SK-N-SH (cell line): Measurements from ENCODE around the gene SERPINE2. TPM values are rescaled to one million over a fixed set of nuclear protein-coding genes. Genes with fewer than 3 reads are reported as not detected.
A peak's percentile ranks its signal among the peaks of the same experiment; 100 is the strongest.

ENCODE experiments used
- CTCF ChIA-PET: fragments of 300-600, 350-600 bp; formaldehyde crosslinking; extraction: SDS; loops from one replicate; lab custom pipeline; 2021; lab: Yijun Ruan, JAX
- POLR2A ChIA-PET: fragments of 350-600 bp; sonication (Branson Sonifier 250); formaldehyde crosslinking; extraction: SDS; loops from one replicate; lab custom pipeline; 2020; ENCODE audit warnings: antibody characterized with exemption, inconsistent platforms; lab: Yijun Ruan, JAX
- DNase-seq: peaks from one replicate; pipeline ENCODE4 v3.0.0; 2012
- H2AFZ ChIP-seq: fragments of 200-600 bp; sonication (generic); 2 replicates; pipeline ENCODE4 v1.8.1; 2016; ENCODE audit warnings: antibody characterized with exemption, mild to moderate bottlenecking, low read depth
- H3F3A ChIP-seq: fragments of 200-600 bp; sonication (generic); replicated peaks from 2 replicates; pipeline ENCODE3; 2016; ENCODE audit warnings: antibody characterized with exemption, mild to moderate bottlenecking; ENCODE audit not compliant: insufficient read depth
- H3K27ac ChIP-seq, 2 experiments: fragments of 200-500 bp in 1 of 2; fragments of 200-600 bp in 1 of 2; sonication (Bioruptor generic) in 1 of 2; sonication (generic), shearing (Covaris generic) in 1 of 2; 2 replicates each; pipeline versions ENCODE4 v1.5.1 to v1.6.1; 2014 to 2016; ENCODE audit warnings: low read depth in 2 of 2, inconsistent platforms in 1 of 2, low read length in 1 of 2, mild to moderate bottlenecking in 1 of 2, mixed read lengths in 1 of 2
- H3K27me3 ChIP-seq: fragments of 200-600 bp; sonication (generic), shearing (Covaris generic); 2 replicates; pipeline ENCODE4 v1.6.1; 2016; ENCODE audit warnings: mixed run types; ENCODE audit not compliant: insufficient read depth
- H3K36me3 ChIP-seq, 2 experiments: fragments of 200-500 bp in 1 of 2; fragments of 200-600 bp in 1 of 2; sonication (Bioruptor generic) in 1 of 2; sonication (generic) in 1 of 2; replicated peaks in 1 of 2; 2 replicates each; pipeline versions ENCODE3 to v1.5.1; 2014 to 2016; ENCODE audit warnings: low read length in 1 of 2, mild to moderate bottlenecking in 1 of 2; ENCODE audit not compliant: insufficient read depth in 2 of 2, control insufficient read depth in 1 of 2
- H3K4me1 ChIP-seq, 2 experiments: fragments of 200-500 bp in 1 of 2; fragments of 200-600 bp in 1 of 2; sonication (Bioruptor generic) in 1 of 2; sonication (generic), shearing (Covaris generic) in 1 of 2; 2 replicates each; pipeline versions ENCODE4 v1.5.1 to v1.6.1; 2014 to 2016; ENCODE audit warnings: low read depth in 1 of 2, low read length in 1 of 2, mixed run types in 1 of 2; ENCODE audit not compliant: insufficient read depth in 2 of 2, control insufficient read depth in 1 of 2
- H3K4me2 ChIP-seq: fragments of 200-600 bp; sonication (generic), shearing (Covaris generic); 2 replicates; pipeline ENCODE4 v1.6.1; 2017; ENCODE audit warnings: mixed run types
- H3K4me3 ChIP-seq, 2 experiments: fragments of 200-500 bp in 1 of 2; fragments of 200-600 bp in 1 of 2; sonication (Bioruptor generic) in 1 of 2; sonication (generic), shearing (Covaris generic) in 1 of 2; 2 replicates each; pipeline versions ENCODE4 v1.5.1 to v1.8.1; 2014 to 2016; ENCODE audit warnings: low read depth in 2 of 2, inconsistent platforms in 1 of 2, low read length in 1 of 2, mild to moderate bottlenecking in 1 of 2, mixed read lengths in 1 of 2, moderate library complexity in 1 of 2
- H3K79me2 ChIP-seq: fragments of 200-600 bp; sonication (generic); 2 replicates; pipeline ENCODE4 v1.8.1; 2017; ENCODE audit warnings: mild to moderate bottlenecking; ENCODE audit not compliant: insufficient read depth
- H3K9ac ChIP-seq: fragments of 200-600 bp; sonication (generic); 2 replicates; pipeline ENCODE4 v1.6.1; 2017; ENCODE audit warnings: mixed run types
- H3K9me2 ChIP-seq: fragments of 200-600 bp; sonication (generic); 2 replicates; pipeline ENCODE4 v1.6.1; 2017; ENCODE audit warnings: mixed run types
- H3K9me3 ChIP-seq: fragments of 200-600 bp; sonication (generic); 2 replicates; pipeline ENCODE4 v1.6.1; 2017; ENCODE audit warnings: mixed run types, mild to moderate bottlenecking, moderate library complexity
- H4K20me1 ChIP-seq: fragments of 200-600 bp; sonication (generic); 2 replicates; pipeline ENCODE4 v1.6.1; 2017; ENCODE audit warnings: mild to moderate bottlenecking, mixed run types; ENCODE audit not compliant: insufficient read depth
- CHD2 ChIP-seq: fragments of 150-350 bp; IDR thresholded peaks from 2 replicates; pipeline ENCODE4 v1.6.1; 2018; ENCODE audit warnings: low read length; ENCODE audit not compliant: partially characterized antibody
- FOXJ3 ChIP-seq: sonication (generic); formaldehyde crosslinking; IDR thresholded peaks from 2 replicates; pipeline ENCODE4 v1.5.1; 2020; ENCODE audit warnings: mild to moderate bottlenecking, missing genetic modification reagents
- GATA2 ChIP-seq: sonication (generic); formaldehyde crosslinking; IDR thresholded peaks from 2 replicates; pipeline ENCODE4 v1.5.0; 2020; ENCODE audit warnings: mild to moderate bottlenecking, missing genetic modification reagents
- NRF1 ChIP-seq: IDR thresholded peaks from 2 replicates; pipeline ENCODE4 v1.6.1; 2012; ENCODE audit warnings: low read depth, mild to moderate bottlenecking, low read length
- RXRA ChIP-seq: IDR thresholded peaks from 2 replicates; pipeline ENCODE4 v1.4.0; 2012; ENCODE audit warnings: low read depth, mild to moderate bottlenecking, borderline replicate concordance
- SIN3A ChIP-seq: IDR thresholded peaks from 2 replicates; pipeline ENCODE4 v1.6.1; 2012; ENCODE audit warnings: low read depth, mild to moderate bottlenecking, low read length, moderate library complexity, borderline replicate concordance
- SMC3 ChIP-seq: IDR thresholded peaks from 2 replicates; pipeline ENCODE4 v1.6.1; 2012; ENCODE audit warnings: low read depth, low read length, improper control_type of control experiment
- TAF1 ChIP-seq: IDR thresholded peaks from 2 replicates; pipeline ENCODE4 v1.6.1; 2012; ENCODE audit warnings: low read depth, mild to moderate bottlenecking, low read length, moderate library complexity, borderline replicate concordance
- TCF12 ChIP-seq: IDR thresholded peaks from 2 replicates; pipeline ENCODE4 v1.4.0; 2012
- TEAD4 ChIP-seq: IDR thresholded peaks from 2 replicates; pipeline ENCODE4 v1.4.0; 2012; ENCODE audit warnings: mild to moderate bottlenecking, borderline replicate concordance; ENCODE audit not compliant: insufficient read depth
- YY1 ChIP-seq: IDR thresholded peaks from 2 replicates; pipeline ENCODE4 v1.4.0; 2012; ENCODE audit warnings: low read depth, mild to moderate bottlenecking
- WGBS: methylation state at CpG from one replicate; pipeline ENCODE4 v1.1.6; 2017; ENCODE audit warnings: low lambda C conversion rate; 5-methylcytosine and 5-hydroxymethylcytosine counted together
- polyA plus RNA-seq, 3 experiments: library from polyadenylated mRNA; depleted of rRNA; stranded (reverse); fragments of >200 nt; gene quantifications; 2 replicates each; pipeline ENCODE4 v1.2.3, GENCODE V29; 2012
- TF ChIP-seq, protein P1 (sequence below): fragments of 150-350 bp; IDR thresholded peaks from 2 replicates; pipeline ENCODE4 v1.6.1; 2016; ENCODE audit warnings: mild to moderate bottlenecking, low read depth, low read length
- TF ChIP-seq, protein P2 (sequence below): IDR thresholded peaks from 2 replicates; pipeline ENCODE4; 2012
- TF ChIP-seq, protein P3 (sequence below): IDR thresholded peaks from 2 replicates; pipeline ENCODE4 v1.4.0; 2012; ENCODE audit warnings: low read depth, borderline replicate concordance

SERPINE2 gene
- polyA plus RNA-seq, 1 of the 3 experiments (the other 2 are of a cell fraction), result 249 TPM

DNA sequence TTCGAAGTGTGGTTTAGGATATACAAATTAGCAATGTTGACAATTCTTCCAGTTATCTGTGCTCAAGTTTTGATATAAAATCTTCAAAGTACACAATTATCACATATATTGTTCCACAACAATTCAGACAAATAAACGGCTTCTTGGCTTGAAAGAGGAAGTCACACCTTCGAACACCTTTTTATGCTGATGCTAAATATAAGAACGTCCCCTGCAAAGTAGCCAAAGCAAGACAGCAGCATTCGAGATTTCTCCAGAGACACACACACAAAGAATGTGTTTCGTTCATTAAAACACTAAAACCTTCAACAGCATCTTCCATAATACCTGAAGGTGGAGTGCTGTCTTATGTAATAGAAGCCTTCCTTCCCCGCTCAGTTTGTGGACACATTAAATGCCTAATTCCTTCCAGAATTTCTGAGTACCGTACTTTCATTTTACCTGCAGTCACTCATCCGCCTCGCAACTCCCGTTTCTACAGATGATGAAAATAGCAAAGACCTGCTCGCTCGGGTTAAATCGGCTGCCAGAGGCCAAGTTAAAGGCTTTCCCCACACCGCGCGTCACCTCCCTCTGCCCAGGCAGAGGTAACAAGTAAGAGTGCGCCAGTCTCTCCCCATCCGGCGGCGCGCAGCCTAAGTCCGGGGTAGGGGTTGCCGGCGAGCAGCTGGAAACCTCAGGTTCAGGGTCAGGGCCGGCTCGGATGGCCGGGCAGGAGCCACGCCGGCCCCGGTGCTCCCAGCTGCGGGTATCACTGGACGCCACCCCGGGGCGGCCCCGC, 847 bp downstream of the SERPINE2 start:
- 14% methylated on average over 17 of the region's 36 CpGs for WGBS
- ChIA-PET CTCF (interaction anchor here (1.4 to 1.9 kb wide), 6 partner anchors 13 to 246 kb away, joined by 5 to 8 read pairs (median 6); no protein-coding TSS in a partner anchor), POLR2A (no interaction called here)
- peaks cover 3% of the 10 kb centered on the region for H3F3A ChIP-seq
- peak overlapping the region; percentile 79 to 85 for H3K4me3 ChIP-seq
- H2AFZ ChIP-seq, result peak overlapping the region; percentile 32
- no peaks in the 10 kb centered on the region for H3K27me3 ChIP-seq
- TF ChIP-seq SIN3A, result peak; percentile 10; the same call in 1 of the 2 replicates
- TF ChIP-seq, protein P1, sequence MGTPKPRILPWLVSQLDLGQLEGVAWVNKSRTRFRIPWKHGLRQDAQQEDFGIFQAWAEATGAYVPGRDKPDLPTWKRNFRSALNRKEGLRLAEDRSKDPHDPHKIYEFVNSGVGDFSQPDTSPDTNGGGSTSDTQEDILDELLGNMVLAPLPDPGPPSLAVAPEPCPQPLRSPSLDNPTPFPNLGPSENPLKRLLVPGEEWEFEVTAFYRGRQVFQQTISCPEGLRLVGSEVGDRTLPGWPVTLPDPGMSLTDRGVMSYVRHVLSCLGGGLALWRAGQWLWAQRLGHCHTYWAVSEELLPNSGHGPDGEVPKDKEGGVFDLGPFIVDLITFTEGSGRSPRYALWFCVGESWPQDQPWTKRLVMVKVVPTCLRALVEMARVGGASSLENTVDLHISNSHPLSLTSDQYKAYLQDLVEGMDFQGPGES, result no peak
- peaks cover 0 to 29% of the 10 kb centered on the region in 2 experiments; a peak in 2 of 4 replicates for H3K4me1 ChIP-seq
- no peak for DNase-seq
- H4K20me1 ChIP-seq, result peaks cover 22% of the 10 kb centered on the region; the same call in 1 of the 2 replicates
- H3K79me2 ChIP-seq, result peaks cover 48% of the 10 kb centered on the region
- no peaks in the 10 kb centered on the region for H3K9me3 ChIP-seq
- no peaks in the 10 kb centered on the region for H3K9me2 ChIP-seq
- H3K36me3 ChIP-seq, result peaks cover 0 to 2% of the 10 kb centered on the region in 2 experiments
- peak overlapping the region; percentile 75 for H3K4me2 ChIP-seq
- peak overlapping the region; percentile 71 for H3K9ac ChIP-seq
- H3K27ac ChIP-seq, result peak overlapping the region in 1 of 2 experiments; percentile 67; a peak in 1 of 4 replicates

DNA sequence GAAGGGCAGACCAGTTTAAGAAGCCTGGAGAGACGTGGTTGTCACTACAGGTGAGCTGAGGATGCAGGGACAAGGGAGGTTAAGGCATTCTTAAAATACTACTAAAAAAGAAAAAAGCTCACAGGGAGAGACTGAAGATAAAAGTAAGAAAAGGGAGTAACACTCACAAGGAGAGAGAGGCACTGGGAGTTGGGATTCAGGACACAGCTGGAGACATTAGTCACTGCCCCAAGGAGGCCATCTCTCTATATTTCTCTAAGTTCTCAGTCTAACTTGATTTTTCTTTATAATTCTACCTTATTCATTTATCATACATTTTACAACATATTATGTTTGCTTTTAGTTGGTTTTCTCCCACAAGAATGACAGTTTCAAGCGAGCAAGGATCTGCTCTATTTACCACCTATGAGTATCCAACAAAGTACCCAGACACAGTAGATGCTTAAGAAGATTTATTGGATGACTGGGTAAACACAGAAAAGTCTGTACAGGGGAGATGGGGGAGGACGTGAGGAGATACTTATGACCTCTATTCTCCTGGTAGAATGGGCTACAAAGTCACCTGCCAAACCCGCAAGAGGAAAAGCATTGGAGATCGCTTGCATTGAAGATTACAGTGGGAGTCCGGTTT, 2.2 kb downstream of the SERPINE2 start:
- H3K4me3 ChIP-seq, result peak overlapping the region; percentile 79 to 85; a peak in 3 of 4 replicates
- no peak for DNase-seq
- peaks cover 3% of the 10 kb centered on the region for H3F3A ChIP-seq
- peaks cover 22% of the 10 kb centered on the region; the same call in 1 of the 2 replicates for H4K20me1 ChIP-seq
- peaks cover 53% of the 10 kb centered on the region for H3K79me2 ChIP-seq
- ChIA-PET CTCF (interaction anchor here (0.9 to 1.9 kb wide), 4 partner anchors 12 to 247 kb away, joined by 3 to 8 read pairs (median 4); no protein-coding TSS in a partner anchor), POLR2A (no interaction called here)
- H3K4me2 ChIP-seq, result peak overlapping the region; percentile 75
- 88% methylated on average over 6 of the region's 6 CpGs for WGBS
- no peak overlapping the region for H2AFZ ChIP-seq
- no peaks in the 10 kb centered on the region for H3K9me3 ChIP-seq
- peaks cover 0 to 27% of the 10 kb centered on the region in 2 experiments; a peak in 2 of 4 replicates for H3K4me1 ChIP-seq
- no peak for TF ChIP-seq GATA2 (CRISPR knock-in tag)
- no peak for TF ChIP-seq SMC3
- TF ChIP-seq, protein P2, sequence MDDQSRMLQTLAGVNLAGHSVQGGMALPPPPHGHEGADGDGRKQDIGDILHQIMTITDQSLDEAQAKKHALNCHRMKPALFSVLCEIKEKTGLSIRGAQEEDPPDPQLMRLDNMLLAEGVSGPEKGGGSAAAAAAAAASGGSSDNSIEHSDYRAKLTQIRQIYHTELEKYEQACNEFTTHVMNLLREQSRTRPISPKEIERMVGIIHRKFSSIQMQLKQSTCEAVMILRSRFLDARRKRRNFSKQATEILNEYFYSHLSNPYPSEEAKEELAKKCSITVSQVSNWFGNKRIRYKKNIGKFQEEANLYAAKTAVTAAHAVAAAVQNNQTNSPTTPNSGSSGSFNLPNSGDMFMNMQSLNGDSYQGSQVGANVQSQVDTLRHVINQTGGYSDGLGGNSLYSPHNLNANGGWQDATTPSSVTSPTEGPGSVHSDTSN, result no peak
- no peak for TF ChIP-seq TCF12
- no peak for TF ChIP-seq FOXJ3 (CRISPR knock-in tag)
- no peak for TF ChIP-seq CHD2
- no peak for TF ChIP-seq TEAD4
- TF ChIP-seq, protein P3, sequence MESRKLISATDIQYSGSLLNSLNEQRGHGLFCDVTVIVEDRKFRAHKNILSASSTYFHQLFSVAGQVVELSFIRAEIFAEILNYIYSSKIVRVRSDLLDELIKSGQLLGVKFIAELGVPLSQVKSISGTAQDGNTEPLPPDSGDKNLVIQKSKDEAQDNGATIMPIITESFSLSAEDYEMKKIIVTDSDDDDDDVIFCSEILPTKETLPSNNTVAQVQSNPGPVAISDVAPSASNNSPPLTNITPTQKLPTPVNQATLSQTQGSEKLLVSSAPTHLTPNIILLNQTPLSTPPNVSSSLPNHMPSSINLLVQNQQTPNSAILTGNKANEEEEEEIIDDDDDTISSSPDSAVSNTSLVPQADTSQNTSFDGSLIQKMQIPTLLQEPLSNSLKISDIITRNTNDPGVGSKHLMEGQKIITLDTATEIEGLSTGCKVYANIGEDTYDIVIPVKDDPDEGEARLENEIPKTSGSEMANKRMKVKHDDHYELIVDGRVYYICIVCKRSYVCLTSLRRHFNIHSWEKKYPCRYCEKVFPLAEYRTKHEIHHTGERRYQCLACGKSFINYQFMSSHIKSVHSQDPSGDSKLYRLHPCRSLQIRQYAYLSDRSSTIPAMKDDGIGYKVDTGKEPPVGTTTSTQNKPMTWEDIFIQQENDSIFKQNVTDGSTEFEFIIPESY, result no peak
- no peak for TF ChIP-seq NRF1
- no peak for TF ChIP-seq YY1
- TF ChIP-seq RXRA, result no peak
- no peak for TF ChIP-seq TAF1
- H3K9me2 ChIP-seq, result no peaks in the 10 kb centered on the region
- H3K36me3 ChIP-seq, result peaks cover 0 to 2% of the 10 kb centered on the region in 2 experiments
- H3K27me3 ChIP-seq, result no peaks in the 10 kb centered on the region
- no peak overlapping the region for H3K27ac ChIP-seq
- no peak overlapping the region for H3K9ac ChIP-seq
